Upper lobe of left lung (tissue), 4 donors: ENCODE data around the gene ZNF526.

ENCODE experiments used
- CTCF ChIP-seq, 6 experiments: fragments of 450-650 bp in 4 of 6; fragments of 200-600 bp in 2 of 6; sonication (generic) in 2 of 6; IDR thresholded peaks; one replicate each; pipeline ENCODE4 v1.5.1; 2016 to 2019; ENCODE audit warnings: antibody characterized with exemption in 6 of 6
- POLR2A ChIP-seq, 4 donors: fragments of 450-650 bp; IDR thresholded peaks; one replicate each; pipeline ENCODE4 v1.5.1; 2016 to 2017; ENCODE audit warnings: antibody characterized with exemption in 4 of 4, mild to moderate bottlenecking in 2 of 4
- POLR2AphosphoS5 ChIP-seq, 2 donors: sonication (generic); formaldehyde crosslinking; IDR thresholded peaks; one replicate each; pipeline ENCODE4 v1.5.1; 2017; ENCODE audit warnings: antibody characterized with exemption in 2 of 2

- TF ChIP-seq CTCF (IDR thresholded peaks at IDR 0.05) (peak in 5 of 6 experiments; percentile 37 to 54 (median 40)), POLR2A (IDR thresholded peaks at IDR 0.05) (no peak), POLR2AphosphoS5 (IDR thresholded peaks at IDR 0.05) (no peak)
Observed at GRCh38 chr19:42176990-42177685, 43.0 kb upstream of the ZNF526 start.
